GM19238 (cell line): Measurements from ENCODE around the gene NDUFA7.
"Not testable (repeated sequence)": the region's sequence is repeated elsewhere in the genome, so short reads cannot be mapped to it uniquely, and the experiment has no call there.

Source experiments
- DNase-seq: peaks from one replicate; pipeline ENCODE4 v3.0.0; 2011; ENCODE audit warnings: low spot score; ENCODE audit not compliant: insufficient read length

Gene NDUFA7

DNA sequence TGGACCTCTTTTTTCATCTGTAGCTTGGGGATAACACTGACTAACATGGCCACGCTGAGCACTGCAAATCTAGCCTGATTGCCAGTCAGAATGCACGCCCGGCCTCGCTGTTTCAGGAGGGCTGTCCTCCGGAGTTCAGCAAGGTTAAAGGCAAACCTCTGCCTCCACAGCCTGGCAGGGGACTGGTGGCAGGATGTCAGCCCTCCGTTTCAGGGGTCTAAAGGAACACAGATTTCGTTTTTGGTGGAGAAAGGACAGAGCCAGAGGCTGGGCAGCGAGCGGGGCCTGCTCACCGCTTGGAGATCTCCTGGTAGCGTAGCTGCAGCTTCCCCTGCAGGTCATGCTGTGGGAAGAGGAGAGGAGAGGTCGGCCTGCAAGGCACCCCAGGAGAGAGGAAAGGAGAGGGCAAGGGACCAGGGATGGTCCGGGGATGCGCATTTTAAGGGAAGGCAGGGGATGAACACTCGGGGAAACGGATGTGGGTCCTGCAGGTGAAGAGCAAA, 560 bp downstream of the NDUFA7 start:
- no peak for DNase-seq

DNA sequence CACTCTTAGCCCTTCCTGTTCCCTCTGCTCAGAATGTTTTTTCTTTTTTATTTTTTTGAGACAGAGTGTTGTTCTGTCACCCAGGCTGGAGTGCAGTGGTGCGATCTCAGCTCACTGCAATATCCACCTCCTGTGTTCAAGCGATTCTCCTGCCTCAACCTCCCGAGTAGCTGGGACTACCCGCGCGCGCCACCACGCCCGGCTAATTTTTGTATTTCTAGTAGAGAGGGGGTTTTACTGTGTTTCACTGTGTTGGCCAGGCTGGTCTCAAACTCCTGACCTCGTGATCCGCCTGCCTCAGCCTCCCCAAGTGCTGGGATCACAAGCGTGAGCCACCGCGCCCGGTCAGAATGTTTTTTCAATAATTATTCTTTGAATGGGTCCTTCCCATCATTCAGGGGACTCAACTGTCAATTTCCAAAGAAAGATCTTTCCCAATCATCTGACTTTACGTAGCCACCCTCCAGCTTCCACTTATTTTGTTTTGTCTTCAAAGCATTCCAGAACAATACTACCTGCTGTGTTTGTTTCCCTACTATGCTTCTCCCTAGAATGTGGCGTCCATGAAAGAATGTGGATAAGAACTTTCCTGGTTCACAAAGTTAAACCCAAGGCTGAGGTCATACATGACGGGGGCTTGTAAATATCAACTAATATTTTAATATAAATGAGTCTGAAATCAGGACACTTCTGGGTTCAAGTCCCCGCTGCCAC, 1.2 kb downstream of the NDUFA7 start:
- no peak for DNase-seq

DNA sequence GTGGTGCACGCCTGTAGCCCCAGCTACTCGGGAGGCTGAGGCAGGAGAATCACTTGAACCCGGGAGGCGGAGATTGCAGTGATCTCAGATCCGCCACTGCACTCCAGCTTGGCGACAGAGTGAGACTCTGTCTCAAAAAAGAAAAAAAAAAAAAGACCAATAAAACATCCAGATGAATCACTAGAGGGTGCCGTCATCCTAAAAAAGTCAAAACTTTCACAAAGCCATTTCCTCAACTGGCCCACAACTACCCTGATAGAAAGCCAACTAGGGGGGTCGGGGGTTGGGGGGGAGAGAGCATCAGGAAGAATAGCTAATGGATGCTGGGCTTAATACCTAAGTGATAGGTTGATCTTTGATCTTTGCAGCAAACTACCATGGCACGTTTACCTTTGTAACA, 2.3 kb downstream of the NDUFA7 start:
- DNase-seq = not testable (repeated sequence)

DNA sequence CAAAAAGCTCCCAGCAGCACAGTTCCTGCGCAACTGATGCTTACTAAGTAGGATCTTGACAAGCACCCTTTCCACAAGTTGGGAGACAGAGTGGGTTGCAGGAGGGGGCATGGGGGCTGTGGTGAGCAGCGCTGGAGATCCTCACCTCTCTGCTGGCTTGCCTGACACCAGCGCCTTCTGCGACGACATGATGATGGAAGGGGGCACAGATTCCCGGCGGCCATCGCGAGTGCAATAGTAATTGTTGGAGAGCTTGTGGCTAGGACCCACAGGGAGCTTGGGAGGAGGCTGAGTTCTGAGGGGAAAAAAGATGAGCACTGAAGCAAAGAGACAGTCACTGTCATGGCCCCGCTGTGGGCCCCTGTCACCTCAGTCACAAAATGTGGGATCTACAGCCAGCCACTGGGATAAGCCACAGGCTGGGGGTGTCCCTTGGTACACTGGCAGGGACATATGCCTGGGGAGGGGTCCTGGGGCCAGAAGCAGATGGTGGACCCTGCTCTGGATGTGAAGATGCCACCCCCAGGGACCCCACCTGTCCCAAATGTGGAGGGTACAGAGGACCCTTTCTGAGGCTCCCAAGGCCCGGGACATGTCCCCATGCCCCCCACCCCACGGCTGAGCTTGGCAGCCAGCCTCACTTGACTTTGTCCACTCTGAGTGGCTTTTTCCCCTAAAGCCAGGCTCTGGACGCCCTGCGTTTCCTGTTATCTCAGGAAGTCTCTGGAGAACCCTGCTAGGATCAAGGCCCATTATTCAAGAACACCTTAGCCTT, 4.6 kb downstream of the NDUFA7 start:
- no peak for DNase-seq

DNA sequence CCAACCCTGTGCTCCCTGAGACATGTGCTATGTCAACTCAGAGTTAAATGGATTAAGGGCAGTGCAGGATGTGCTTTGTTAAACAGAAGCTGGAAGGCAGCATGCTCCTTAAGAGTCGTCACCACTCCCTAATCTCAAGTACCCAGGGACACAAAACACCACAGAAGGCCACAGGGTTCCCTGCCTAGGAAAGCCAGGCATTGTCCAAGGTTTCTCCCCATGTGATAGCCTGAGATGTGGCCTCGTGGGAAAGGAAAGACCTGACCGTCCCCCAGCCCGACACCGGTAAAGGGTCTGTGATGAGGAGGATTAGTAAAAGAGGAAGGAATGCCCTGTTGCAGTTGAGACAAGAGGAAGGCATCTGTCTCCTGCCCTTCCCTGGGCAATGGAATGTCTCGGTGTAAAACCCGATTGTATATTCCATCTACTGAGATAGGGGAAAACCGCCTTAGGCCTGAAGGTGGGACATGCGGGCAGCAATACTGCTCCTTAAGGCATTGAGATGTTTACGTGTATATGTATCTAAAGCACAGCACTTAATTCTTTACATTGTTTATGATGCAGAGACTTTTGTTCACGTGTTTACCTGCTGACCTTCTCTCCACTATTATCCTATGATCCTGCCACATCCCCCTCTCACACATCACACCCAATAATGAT, 6.1 kb downstream of the NDUFA7 start:
- DNase-seq = not testable (repeated sequence)

DNA sequence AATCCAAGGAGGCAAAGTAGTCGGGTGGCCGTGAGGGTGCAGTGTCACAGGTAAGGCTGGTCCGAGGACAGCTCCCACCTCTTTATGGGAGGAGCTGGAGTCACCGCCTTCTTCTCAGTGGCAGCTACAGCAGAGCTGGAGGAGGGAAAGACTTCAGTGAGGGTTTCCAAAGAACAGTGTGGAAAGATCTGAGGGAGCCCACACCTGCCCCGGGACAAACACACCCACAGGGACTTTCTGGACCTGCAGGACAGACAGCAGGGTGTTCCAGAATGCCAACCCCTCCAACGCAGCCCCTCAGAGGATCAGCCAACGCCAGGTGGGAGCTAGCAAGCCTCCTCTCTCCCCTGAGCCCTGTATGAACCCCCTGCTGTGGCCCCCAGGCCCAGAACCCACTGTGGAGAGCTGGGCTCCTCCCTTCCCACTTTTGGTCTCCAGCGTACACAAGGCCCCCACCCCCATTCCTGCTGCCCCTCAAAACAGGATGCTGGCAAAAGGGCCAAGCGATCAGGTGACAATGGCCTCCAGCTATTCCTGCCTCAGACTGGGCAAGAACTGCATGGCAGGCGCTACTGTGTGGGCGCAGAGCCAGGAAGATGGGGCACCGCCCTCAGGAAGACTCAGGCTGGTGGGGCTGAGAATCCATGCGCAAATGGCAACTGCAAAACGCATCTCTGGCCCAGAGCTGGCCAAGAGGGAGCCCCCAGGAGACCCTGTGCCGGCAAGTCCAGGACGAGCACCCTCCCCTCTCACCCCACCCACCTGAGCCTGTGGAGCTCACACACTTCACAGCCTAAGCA, 9.5 kb downstream of the NDUFA7 start:
- DNase-seq = no peak

DNA sequence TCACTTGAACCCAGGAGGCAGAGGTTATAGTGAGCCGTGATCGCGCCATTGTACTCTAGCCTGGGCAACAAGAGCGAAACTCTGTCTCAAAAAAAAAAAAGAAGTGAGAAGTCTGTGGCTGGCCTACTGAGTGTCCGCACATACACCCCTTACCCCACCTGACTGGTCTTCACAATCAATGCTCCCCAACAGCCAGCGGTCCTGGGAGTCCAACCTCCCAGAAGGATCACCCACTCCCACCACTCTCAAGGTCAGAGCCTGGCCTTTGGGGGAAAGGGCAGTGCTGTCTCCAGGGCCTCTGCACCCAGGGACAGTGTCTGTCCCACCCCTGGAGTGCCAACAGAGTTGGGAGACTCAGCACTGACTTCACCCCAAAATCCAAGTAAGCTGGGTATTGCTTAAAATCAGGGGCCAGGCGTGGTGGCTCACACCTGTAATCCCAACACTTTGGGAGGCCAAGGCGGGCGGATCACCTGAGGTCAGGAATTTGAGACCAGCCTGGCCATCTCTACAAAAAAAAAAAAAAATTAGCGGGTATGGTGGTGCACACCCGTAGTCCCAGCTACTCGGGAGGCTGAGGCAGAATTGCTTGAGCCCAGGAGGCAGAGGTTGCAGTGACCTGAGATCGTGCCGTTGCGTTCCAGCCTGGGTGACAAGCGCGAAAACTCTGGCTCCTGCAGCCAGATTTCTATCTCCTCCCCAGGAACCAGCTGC, 10.7 kb downstream of the NDUFA7 start:
- no peak for DNase-seq

DNA sequence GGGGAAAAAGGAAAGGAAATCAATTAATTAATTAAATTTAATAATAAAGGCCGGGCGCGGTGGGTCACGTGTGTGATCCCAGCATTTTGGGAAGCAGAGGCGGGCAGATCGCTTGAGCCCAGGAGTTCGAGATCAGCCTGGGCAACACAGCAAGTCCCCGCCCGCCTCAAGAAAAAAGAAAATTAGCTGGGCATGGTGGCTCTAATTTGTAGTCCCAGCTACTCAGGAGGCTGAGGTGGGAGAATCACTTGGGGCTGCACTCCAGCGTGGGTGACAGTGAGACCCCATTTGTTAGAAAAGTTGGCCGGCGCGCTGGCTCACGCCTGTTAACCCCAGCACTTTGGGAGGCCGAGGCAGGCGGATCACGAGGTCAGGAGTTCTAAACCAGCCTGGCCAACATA, 12.3 kb downstream of the NDUFA7 start:
- DNase-seq = no peak

DNA sequence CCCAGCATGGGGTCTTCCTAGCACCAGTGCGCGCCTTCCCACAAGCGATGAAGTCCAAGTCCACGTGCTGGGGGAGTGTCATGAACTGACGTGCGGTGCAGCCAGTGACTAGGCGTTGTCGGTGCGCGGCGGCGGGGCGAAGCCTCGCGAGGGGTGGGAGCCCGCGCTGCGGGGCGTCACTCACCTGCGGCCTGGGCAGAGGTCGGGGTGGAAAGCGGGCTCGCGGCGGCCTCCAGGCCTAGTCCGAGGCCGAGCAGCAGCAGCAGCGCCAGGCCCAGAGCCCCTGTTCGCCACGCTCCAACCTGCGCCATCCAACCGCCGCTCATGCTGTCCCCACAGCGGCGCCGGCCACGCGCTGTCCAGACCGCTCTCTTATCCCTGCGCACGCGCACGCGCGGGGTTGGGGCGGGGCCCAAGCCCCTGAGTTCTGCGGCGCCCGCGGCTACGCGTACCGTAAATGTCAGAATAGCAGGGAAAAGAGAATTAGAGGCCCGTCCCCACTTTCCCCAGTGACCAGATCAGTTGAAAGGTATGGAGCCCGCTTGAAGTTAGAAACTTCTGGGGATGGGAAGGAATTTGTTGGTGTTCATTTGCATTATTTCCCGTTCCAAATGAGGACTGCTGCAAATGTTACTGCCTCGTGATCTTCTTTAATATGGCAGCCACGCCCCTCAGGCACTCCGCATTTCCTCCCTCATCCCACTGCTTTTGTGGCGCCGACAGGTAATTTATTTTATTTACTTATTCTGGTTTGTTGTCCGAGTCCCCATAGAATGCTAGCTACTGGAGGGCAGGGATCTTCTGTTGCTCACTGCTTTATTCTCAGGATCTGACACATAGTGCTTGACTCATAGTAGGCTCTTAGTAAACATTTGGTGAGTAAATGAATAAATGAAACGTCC, 13.0 kb downstream of the NDUFA7 start, which contains the start of gene CD320:
Gene CD320, minus strand, starts transcription at position 394 of the 902 bp plus-strand sequence. Its CDS starts 68 bp downstream, at position 326.
- DNase-seq = peak; percentile 91

DNA sequence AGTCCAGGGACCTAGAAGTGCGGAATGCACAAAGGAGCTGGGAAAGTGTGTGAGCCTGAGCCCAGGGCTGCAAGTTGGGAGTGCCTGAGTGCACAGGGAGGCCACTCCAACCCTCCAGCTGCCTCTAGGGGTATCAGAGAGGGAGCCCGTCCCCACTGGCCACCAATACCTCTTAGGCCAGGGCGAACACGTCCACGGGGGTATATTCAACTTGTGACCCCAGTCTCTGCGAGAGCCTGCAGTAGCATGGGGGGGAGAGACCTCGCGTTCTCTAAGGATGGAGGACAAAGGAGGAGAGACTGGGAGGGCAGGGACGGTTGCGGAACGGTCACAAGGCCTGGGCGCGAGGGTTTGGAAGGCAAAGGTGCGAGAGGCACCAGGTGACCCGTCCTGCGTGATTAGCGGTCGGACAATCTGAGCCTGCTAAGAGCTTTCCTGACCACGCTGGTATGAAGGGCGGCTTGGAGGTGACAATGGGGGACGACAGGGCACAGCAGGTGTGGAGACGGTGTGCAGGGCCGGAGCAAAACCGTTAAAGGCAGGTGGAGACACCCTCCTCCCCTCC, 13.7 kb downstream of the NDUFA7 start:
- no peak for DNase-seq

DNA sequence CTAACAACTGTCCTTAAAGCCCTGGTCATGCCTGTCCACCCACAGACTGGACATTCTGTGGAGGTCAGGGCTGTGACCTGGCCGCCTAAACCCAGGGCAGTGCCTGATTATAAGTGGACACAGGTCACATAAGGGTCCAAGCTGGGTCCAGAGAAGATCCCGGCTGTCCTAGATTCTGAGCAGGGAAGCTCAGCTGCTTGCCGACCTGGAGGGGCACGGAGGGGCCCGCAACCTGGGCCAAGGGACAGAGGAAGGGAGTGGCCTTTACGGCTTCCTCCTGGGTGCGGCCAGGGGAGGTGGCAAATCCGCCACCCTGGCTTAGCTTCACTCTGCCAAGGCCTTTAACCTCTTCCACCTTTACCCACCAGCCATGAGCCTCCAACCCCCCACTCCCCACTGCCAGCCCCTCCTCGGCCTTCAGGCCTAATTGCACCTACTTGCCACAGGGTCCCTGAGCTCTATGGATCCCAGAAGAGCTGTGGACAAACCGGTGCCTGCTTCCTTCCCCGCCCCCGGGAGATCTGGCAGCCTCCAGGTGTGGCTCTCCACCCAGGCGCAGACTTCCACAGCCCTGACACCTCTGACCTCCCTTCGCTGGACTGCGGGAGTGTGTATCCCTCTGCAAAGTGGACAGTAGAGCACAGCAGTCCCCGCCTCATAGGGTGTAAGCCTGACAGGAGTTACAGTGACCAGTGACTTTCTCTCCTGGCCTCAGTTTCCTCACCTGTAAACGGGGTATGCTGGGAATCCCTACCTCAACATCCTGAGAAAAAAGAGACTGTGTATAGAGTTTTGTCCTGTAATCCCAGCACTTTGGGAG, 14.7 kb downstream of the NDUFA7 start:
- DNase-seq = no peak

DNA sequence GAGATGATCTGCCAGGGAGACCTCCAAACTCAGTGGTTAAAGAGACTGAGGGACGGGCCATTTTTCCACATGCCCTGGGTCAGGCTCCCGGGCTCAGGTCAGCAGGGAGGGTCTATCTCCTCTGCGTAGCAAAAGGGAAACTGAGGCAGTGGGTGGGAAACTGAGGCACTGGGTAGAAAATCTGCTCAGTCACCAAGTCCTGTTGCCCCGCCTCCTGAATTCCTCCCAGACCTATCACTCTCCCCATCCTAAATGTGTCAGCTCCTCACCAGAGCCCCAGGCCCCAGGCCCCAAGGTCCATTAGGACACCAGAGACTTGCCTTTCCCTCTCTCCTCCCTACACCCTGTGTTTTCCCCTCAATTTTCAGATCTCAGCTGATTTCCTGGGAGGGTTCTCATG, 15.4 kb downstream of the NDUFA7 start:
- no peak for DNase-seq

DNA sequence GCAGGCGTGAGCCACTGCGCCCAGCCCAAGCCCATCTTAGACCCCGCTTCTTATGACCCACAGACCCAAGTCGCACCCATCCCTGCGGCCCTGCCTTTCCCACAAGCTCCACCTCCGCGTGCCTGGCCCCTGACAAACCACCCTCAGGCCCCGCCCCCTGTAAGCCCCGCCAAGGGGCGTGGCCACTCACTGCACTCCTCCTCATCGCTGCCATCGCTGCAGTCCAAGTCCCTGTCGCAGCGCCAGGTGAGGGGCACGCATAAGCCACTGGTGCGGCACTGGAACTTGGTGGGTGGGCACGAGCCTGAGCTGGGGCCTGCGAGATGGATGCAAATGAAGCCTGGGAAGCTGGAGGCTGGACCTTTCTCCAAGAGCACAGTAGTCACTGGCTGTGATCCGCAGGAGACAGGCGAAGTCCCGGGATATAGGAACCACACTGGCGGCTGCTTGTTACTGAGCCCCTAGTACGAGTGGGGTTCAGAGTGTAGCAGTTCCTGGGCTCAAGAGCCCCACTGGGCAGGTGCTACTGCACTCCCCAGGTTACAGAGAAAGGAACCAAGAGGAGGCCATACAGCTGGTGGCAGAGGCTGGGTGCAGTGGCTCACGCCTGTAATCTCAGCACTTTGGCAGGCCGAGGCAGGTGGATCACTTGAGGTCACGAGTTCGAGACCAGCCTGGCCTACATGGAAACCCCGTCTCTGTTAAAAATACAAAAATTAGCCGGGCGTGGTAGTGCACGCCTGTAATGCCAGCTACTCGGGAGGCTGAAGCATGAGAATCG, 16.1 kb downstream of the NDUFA7 start:
- DNase-seq = no peak

DNA sequence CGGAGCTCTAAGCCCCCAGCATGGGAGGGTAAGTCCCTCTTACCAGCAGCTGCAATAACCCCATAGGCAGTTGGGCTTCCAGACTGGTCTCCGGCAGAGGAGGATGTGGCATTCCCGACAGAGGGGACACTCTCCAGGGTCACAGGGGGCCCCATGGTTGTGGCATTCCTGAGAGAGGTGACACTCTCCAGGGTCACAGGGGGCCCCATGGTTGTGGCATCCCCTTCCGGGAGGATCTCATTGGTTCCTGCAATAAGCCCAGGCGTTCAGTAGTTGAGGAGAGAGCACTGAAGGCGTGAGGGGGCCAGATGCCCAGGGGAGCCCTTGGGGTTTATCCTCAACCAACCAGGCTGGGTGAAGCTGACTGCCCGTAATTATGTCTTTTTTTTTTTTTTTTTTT, 18.4 kb downstream of the NDUFA7 start:
- DNase-seq = no peak

DNA sequence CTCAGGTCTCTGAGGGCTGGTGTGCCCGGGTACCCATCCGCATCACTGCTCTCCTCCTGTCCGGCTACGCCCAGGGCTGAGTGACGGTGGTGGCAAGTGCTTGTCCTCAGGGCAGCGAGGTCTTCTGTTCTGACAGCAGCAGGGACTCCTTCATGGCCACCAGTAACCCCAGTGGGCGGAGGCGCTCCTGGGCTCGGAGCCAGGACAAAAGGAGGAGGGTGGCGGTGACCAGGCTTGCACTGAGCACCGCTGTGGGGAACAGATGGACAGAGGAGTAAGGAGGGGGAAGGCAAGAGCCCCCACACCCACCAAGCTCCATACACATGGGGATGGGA, 18.9 kb downstream of the NDUFA7 start:
- DNase-seq = no peak

DNA sequence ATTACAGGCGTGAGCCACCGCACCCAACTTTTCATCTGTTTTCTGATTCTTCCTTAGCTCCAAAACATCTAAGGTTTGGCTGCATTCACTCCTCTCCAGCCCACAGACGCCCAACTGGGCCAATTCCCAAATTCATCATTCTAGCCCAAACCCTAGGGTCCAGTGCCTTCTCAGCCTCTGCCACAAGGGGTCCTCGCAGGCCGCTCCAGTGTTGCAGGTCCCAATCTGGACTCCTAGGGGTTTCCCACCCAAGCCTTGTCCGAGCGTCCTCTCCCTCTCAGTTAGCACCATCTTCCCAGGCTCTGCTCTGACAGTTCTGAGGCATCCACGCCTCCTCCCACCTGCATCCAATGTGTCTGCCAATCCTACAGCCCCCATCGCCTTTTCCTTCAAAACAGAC, 29.8 kb downstream of the NDUFA7 start:
- DNase-seq = not testable (repeated sequence)

DNA sequence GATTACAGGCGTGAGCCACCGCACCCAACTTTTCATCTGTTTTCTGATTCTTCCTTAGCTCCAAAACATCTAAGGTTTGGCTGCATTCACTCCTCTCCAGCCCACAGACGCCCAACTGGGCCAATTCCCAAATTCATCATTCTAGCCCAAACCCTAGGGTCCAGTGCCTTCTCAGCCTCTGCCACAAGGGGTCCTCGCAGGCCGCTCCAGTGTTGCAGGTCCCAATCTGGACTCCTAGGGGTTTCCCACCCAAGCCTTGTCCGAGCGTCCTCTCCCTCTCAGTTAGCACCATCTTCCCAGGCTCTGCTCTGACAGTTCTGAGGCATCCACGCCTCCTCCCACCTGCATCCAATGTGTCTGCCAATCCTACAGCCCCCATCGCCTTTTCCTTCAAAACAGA, 44.7 kb downstream of the NDUFA7 start:
- not testable (repeated sequence) for DNase-seq

DNA sequence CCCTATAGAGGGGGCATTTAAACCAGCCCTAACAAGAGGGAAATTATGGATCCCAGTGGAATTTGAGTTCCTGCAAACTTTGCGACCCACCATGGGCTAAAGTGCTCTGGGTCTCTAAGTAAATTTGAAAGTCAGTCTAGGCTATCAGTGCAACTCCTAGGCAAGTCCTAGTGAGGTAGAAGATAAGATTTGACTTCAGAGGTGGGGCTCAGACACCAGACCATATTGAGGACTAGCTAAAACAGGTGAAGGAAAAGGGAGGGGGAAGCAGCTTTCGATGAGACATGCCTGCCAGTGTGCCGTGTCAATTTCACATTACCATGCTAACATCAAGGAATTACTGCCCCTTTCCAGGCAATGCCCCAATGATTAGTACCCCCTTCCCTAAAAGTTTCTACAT, 51.5 kb downstream of the NDUFA7 start:
- no peak for DNase-seq
